Loucy (cell line): ENCODE measurements around the gene ARHGAP26.

ENCODE experiments used
- H2AFZ ChIP-seq: fragments of 200-600 bp; sonication (generic); 2 replicates; pipeline ENCODE4 v1.6.0; 2016; ENCODE audit warnings: antibody characterized with exemption, mild to moderate bottlenecking, low read length, moderate library complexity
- H3F3A ChIP-seq: fragments of 200-600 bp; 2 replicates; pipeline ENCODE4 v1.6.0; 2016; ENCODE audit warnings: antibody characterized with exemption, low read depth, mild to moderate bottlenecking
- H3K27me3 ChIP-seq: fragments of 200-600 bp; sonication (generic); 2 replicates; pipeline ENCODE4 v1.6.1; 2014; ENCODE audit warnings: low read length, mild to moderate bottlenecking; ENCODE audit not compliant: insufficient read depth, poor library complexity, severe bottlenecking
- H3K36me3 ChIP-seq: fragments of 200-600 bp; sonication (generic); 2 replicates; pipeline ENCODE4 v1.6.1; 2016; ENCODE audit warnings: low read length; ENCODE audit not compliant: insufficient read depth
- H3K4me1 ChIP-seq: fragments of 200-600 bp; sonication (generic); 2 replicates; pipeline ENCODE4 v1.5.1; 2014; ENCODE audit warnings: low read length, mild to moderate bottlenecking; ENCODE audit not compliant: insufficient read depth, poor library complexity, severe bottlenecking
- H3K4me2 ChIP-seq: fragments of 200-600 bp; sonication (generic); 2 replicates; pipeline ENCODE4 v1.6.0; 2014; ENCODE audit warnings: antibody characterized with exemption, low read length, low read depth, mild to moderate bottlenecking; ENCODE audit not compliant: poor library complexity, severe bottlenecking
- H3K4me3 ChIP-seq: fragments of 200-600 bp; sonication (generic); 2 replicates; pipeline ENCODE4 v1.5.1; 2014; ENCODE audit warnings: low read length, mild to moderate bottlenecking, mixed read lengths; ENCODE audit not compliant: poor library complexity, severe bottlenecking
- H3K79me2 ChIP-seq: fragments of 200-600 bp; sonication (generic); 2 replicates; pipeline ENCODE4 v1.6.1; 2014; ENCODE audit warnings: low read length; ENCODE audit not compliant: insufficient read depth
- H3K9ac ChIP-seq: fragments of 200-600 bp; sonication (generic); 2 replicates; pipeline ENCODE4 v1.6.0; 2014; ENCODE audit warnings: mild to moderate bottlenecking, low read depth, low read length, moderate library complexity; ENCODE audit not compliant: poor library complexity, severe bottlenecking
- H3K9me2 ChIP-seq: fragments of 200-600 bp; sonication (generic); replicated peaks from 2 replicates; pipeline ENCODE4 v1.6.1; 2016; ENCODE audit warnings: low read depth, low read length, mixed read lengths
- H3K9me3 ChIP-seq: fragments of 200-600 bp; sonication (generic); 2 replicates; pipeline ENCODE4 v1.6.1; 2014; ENCODE audit warnings: mild to moderate bottlenecking, antibody characterized with exemption, low read length, low read depth; ENCODE audit not compliant: insufficient read depth
- H4K20me1 ChIP-seq: fragments of 200-600 bp; sonication (generic); 2 replicates; pipeline ENCODE4 v1.6.0; 2014; ENCODE audit warnings: antibody characterized with exemption, low read length, mild to moderate bottlenecking; ENCODE audit not compliant: insufficient read depth, poor library complexity, severe bottlenecking
- EZH2phosphoT487 ChIP-seq: fragments of 200-600 bp; IDR thresholded peaks from 2 replicates; pipeline ENCODE4 v1.6.1; 2018; ENCODE audit warnings: antibody characterized with exemption, mild to moderate bottlenecking, moderate library complexity, borderline replicate concordance
- TF ChIP-seq, protein P1 (sequence below): fragments of 200-600 bp; sonication (generic); conservative IDR thresholded peaks from 2 replicates; pipeline ENCODE4 v1.5.1; 2014; ENCODE audit warnings: mild to moderate bottlenecking, antibody characterized with exemption, low read length

The ARHGAP26 gene

DNA sequence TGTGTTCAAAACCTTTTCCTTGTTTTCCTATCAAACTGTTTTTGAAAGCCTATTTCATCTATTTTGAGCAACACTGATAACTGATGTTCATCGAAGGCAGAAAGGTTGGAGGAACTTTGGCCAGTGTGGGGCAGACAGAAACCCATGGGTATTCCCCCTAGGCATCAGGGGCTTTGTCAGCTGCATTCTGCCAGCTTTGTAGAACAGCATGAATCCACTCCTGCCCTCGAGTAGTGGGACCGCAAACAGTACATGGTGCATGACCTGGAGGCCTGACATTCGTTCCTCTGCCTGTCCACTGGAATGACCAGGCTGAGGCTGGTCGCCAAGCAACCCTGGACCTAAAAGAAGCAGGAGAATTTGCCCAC, 22.7 kb downstream of the ARHGAP26 start:
- Histone ChIP-seq H3K4me2 (no peak overlapping the region), H2AFZ (no peak overlapping the region), H3K79me2 (peaks cover 12% of the 10 kb centered on the region; the same call in 1 of the 2 replicates), H3K4me3 (no peak overlapping the region), H3K9me2 (no peaks in the 10 kb centered on the region), H3K36me3 (no peaks in the 10 kb centered on the region), H3F3A (no peaks in the 10 kb centered on the region), H3K4me1 (peaks cover 11% of the 10 kb centered on the region), H3K9ac (no peak overlapping the region), H4K20me1 (no peaks in the 10 kb centered on the region), H3K27me3 (no peaks in the 10 kb centered on the region), H3K9me3 (no peaks in the 10 kb centered on the region)
- TF ChIP-seq, protein P1, sequence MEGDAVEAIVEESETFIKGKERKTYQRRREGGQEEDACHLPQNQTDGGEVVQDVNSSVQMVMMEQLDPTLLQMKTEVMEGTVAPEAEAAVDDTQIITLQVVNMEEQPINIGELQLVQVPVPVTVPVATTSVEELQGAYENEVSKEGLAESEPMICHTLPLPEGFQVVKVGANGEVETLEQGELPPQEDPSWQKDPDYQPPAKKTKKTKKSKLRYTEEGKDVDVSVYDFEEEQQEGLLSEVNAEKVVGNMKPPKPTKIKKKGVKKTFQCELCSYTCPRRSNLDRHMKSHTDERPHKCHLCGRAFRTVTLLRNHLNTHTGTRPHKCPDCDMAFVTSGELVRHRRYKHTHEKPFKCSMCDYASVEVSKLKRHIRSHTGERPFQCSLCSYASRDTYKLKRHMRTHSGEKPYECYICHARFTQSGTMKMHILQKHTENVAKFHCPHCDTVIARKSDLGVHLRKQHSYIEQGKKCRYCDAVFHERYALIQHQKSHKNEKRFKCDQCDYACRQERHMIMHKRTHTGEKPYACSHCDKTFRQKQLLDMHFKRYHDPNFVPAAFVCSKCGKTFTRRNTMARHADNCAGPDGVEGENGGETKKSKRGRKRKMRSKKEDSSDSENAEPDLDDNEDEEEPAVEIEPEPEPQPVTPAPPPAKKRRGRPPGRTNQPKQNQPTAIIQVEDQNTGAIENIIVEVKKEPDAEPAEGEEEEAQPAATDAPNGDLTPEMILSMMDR: no peak
- TF ChIP-seq EZH2phosphoT487: no peak

DNA sequence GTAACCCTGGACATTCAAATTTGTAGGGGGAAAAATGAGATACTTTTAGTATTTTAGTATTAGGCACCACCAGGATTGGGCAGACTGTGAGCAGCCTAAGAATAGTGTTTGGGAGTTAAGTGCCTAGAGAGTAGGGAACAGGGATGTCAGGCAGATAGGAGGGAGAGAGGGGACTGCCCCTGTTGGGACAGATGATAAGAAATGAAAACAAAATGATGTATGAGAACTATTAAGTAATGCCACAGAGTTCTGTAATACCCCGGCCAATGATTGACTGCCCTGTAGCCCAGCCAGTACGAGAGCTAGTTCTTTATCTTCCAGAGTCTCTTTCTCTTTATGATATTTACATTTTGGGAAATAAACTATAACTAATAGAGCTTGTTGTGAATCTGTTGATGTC, 24.4 kb downstream of the ARHGAP26 start:
- Histone ChIP-seq H3K9me3 (no peaks in the 10 kb centered on the region), H2AFZ (no peak overlapping the region), H4K20me1 (no peaks in the 10 kb centered on the region), H3F3A (no peaks in the 10 kb centered on the region), H3K79me2 (peaks cover 28% of the 10 kb centered on the region; the same call in 1 of the 2 replicates), H3K4me2 (no peak overlapping the region), H3K4me1 (peaks cover 28% of the 10 kb centered on the region), H3K36me3 (no peaks in the 10 kb centered on the region), H3K4me3 (no peak overlapping the region), H3K9me2 (no peaks in the 10 kb centered on the region), H3K9ac (no peak overlapping the region), H3K27me3 (no peaks in the 10 kb centered on the region)
- TF ChIP-seq EZH2phosphoT487: no peak
- TF ChIP-seq, protein P1: no peak

DNA sequence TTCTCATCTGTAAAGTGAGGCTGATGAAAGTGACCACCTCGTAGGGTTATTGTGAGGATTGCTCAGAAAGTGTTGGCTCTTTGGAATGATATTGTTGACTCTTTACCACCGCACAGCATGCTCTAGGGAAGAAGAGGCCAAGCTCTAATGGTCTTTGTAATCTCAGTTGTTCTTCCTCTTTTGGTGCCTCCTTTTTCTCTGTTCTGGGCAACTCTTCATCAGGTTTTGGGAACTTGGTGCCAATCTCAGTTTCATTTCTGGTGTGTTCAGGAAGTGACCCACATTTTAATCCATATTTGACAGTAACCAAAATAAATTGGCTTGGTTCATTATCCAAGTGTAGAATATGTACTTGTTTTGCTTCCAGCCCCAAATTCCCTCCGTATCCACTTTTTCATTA, 25.1 kb downstream of the ARHGAP26 start:
- H3K27me3 ChIP-seq: no peaks in the 10 kb centered on the region
- no peaks in the 10 kb centered on the region for H3K36me3 ChIP-seq
- no peak overlapping the region for H3K9ac ChIP-seq
- no peaks in the 10 kb centered on the region for H3K9me3 ChIP-seq
- H3K79me2 ChIP-seq: peaks cover 33% of the 10 kb centered on the region; the same call in 1 of the 2 replicates
- TF ChIP-seq, protein P1: no peak
- TF ChIP-seq EZH2phosphoT487: no peak
- no peak overlapping the region for H2AFZ ChIP-seq
- H4K20me1 ChIP-seq: no peaks in the 10 kb centered on the region
- H3K4me2 ChIP-seq: no peak overlapping the region
- no peaks in the 10 kb centered on the region for H3F3A ChIP-seq
- H3K9me2 ChIP-seq: no peaks in the 10 kb centered on the region
- peaks cover 35% of the 10 kb centered on the region for H3K4me1 ChIP-seq
- H3K4me3 ChIP-seq: no peak overlapping the region
